ENCODE data around the gene UBE2D1. TPM values are rescaled to one million over a fixed set of nuclear protein-coding genes. Genes with fewer than 3 reads are reported as not detected.

The UBE2D1 gene
- total and polyA plus RNA-seq, 2 donors (not counting 1 experiment from before 2014, with no cell fraction given) = 12.1 to 21.4 TPM

DNA sequence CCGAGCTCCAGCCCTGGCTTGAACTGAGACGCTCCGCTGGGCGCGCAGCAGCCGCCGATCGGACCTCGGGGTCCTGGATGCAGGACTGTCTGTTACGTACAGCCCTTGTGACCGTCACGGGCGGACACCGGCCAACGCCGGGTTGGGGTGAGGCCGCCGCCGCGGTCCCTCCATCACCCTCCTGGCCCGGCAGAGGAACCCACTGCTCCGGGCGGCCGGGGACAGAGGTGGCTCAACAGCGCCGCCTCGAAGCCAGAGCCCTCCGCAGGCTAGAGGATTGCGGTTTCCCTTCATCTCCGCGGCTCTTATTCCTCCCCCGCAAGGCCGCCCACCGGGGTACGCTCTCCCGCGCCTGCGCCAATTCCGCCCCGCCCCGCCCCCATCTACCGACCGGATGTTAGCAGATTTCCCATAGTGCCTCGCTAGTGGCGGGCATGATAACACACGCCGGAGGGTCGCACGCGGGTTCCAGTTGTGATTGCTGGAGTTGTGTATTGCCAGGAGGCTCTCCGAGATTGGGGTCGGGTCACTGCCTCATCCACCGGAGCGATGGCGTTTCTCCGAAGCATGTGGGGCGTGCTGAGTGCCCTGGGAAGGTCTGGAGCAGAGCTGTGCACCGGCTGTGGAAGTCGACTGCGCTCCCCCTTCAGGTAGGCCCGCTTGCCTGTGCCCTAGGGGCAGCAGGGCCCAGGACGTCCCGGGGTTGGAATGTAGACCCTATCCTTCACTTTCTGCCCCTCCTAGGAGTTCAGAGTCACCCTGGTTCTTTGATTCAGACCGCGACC, 50.4 kb downstream of the UBE2D1 start, which contains the start of gene TFAM:
Gene TFAM, plus strand, starts transcription at position 412 of the 785 bp plus-strand sequence. Its CDS starts 138 bp downstream, at position 550.
- H3K9me3 ChIP-seq (ENCODE audit: control insufficient read depth, insufficient read depth, low read depth, low read length) = no peaks in the 10 kb centered on the region
- peaks cover 26% of the 10 kb centered on the region for H3K79me2 ChIP-seq (ENCODE audit: control insufficient read depth, insufficient read depth, low read length)
- H3K4me1 ChIP-seq (ENCODE audit: control insufficient read depth, extremely low read depth, insufficient read depth, low read length) = peaks cover 3% of the 10 kb centered on the region
- H4K20me1 ChIP-seq (ENCODE audit: control insufficient read depth, extremely low read depth, insufficient read depth, low read length) = no peaks in the 10 kb centered on the region
- no peaks in the 10 kb centered on the region for H3K27me3 ChIP-seq (ENCODE audit: control insufficient read depth, insufficient read depth, low read length)
- H3K4me3 ChIP-seq (replicated peaks in 1 of 4; ENCODE audit: control extremely low read depth in 1 of 4, insufficient read depth in 1 of 4, low read depth in 3 of 4, low read length in 4 of 4) = peak within 1 kb of the TSS; percentile 86 to 100 (median 95)
- H2AFZ ChIP-seq (ENCODE audit: low read length) = peak within 1 kb of the TSS; percentile 99
- H3K4me2 ChIP-seq (ENCODE audit: extremely low read depth, insufficient read depth, low read length) = peak within 1 kb of the TSS; percentile 96
- H3K36me3 ChIP-seq (ENCODE audit: control insufficient read depth, insufficient read depth, low read length) = peaks cover 3% of the 10 kb centered on the region
- H3K9ac ChIP-seq (ENCODE audit: insufficient read depth, low read length) = peak within 1 kb of the TSS; percentile 92
- peak; percentile 89 to 94 for DNase-seq (ENCODE audit: low read depth in 2 of 2)
- TF ChIP-seq CTCF (conservative IDR thresholded peaks at IDR 0.05 in 1 of 2, IDR thresholded peaks at IDR 0.05 in 1 of 2; ENCODE audit: low read depth in 1 of 2, low read length in 2 of 2) = peak; percentile 24 to 37
- TF ChIP-seq EZH2 (IDR thresholded peaks at IDR 0.05; ENCODE audit: low read length, missing control alignments) = no peak
- H3K27ac ChIP-seq (ENCODE audit: insufficient read depth, low read length) = peak within 1 kb of the TSS; percentile 92

- no peak for TF ChIP-seq EZH2 (IDR thresholded peaks at IDR 0.05; ENCODE audit: low read length, missing control alignments)
- TF ChIP-seq CTCF (conservative IDR thresholded peaks at IDR 0.05 in 1 of 2, IDR thresholded peaks at IDR 0.05 in 1 of 2; ENCODE audit: low read depth in 1 of 2, low read length in 2 of 2) = no peak
Measured at GRCh38 chr10:58385784-58386112, 50.9 kb downstream of the UBE2D1 start.

DNA sequence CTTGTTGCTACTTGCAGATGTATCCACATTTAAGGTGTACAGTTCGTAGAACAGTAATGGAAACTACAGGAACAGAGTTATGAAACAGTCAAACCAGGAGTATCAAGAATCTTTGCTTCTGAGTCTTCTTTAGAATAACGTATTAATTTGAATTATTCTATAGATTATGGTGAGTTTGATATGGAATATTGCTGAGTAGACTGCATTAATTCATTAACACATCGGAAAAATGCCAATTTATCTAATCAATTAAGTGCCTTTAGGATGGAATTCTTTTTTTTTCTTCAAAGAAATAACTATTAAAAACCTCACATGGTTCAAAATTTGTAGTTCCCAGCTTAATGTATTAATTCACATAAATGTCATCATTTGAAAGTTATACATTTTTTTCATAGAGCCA, 54.2 kb downstream of the UBE2D1 start:
- Histone ChIP-seq H3K9me3 (ENCODE audit: control insufficient read depth, insufficient read depth, low read depth, low read length) (no peaks in the 10 kb centered on the region), H3K4me2 (ENCODE audit: extremely low read depth, insufficient read depth, low read length) (no peak overlapping the region), H3K79me2 (ENCODE audit: control insufficient read depth, insufficient read depth, low read length) (peaks cover 26% of the 10 kb centered on the region)

More at GRCh38 chr10:58385784-58386112, 50.9 kb downstream of the UBE2D1 start:
- Histone ChIP-seq H3K27me3 (ENCODE audit: control insufficient read depth, insufficient read depth, low read length) (no peaks in the 10 kb centered on the region), H4K20me1 (ENCODE audit: control insufficient read depth, extremely low read depth, insufficient read depth, low read length) (no peaks in the 10 kb centered on the region), H3K27ac (ENCODE audit: insufficient read depth, low read length) (peak overlapping the region; percentile 92), H2AFZ (ENCODE audit: low read length) (peak overlapping the region; percentile 99), H3K9me3 (ENCODE audit: control insufficient read depth, insufficient read depth, low read depth, low read length) (no peaks in the 10 kb centered on the region), H3K4me2 (ENCODE audit: extremely low read depth, insufficient read depth, low read length) (peak overlapping the region; percentile 74), H3K79me2 (ENCODE audit: control insufficient read depth, insufficient read depth, low read length) (peaks cover 26% of the 10 kb centered on the region), H3K4me1 (ENCODE audit: control insufficient read depth, extremely low read depth, insufficient read depth, low read length) (peaks cover 3% of the 10 kb centered on the region), H3K4me3 (replicated peaks in 1 of 4; ENCODE audit: control extremely low read depth in 1 of 4, insufficient read depth in 1 of 4, low read depth in 3 of 4, low read length in 4 of 4) (peak overlapping the region; percentile 86 to 100 (median 95)), H3K9ac (ENCODE audit: insufficient read depth, low read length) (peak overlapping the region; percentile 92), H3K36me3 (ENCODE audit: control insufficient read depth, insufficient read depth, low read length) (peaks cover 3% of the 10 kb centered on the region)
- DNase-seq (ENCODE audit: low read depth in 2 of 2) = peak; percentile 9 to 29

More for the DNA sequence above, 54.2 kb downstream of the UBE2D1 start:
- Histone ChIP-seq H4K20me1 (ENCODE audit: control insufficient read depth, extremely low read depth, insufficient read depth, low read length) (no peaks in the 10 kb centered on the region), H3K36me3 (ENCODE audit: control insufficient read depth, insufficient read depth, low read length) (peaks cover 3% of the 10 kb centered on the region), H3K27me3 (ENCODE audit: control insufficient read depth, insufficient read depth, low read length) (no peaks in the 10 kb centered on the region), H3K4me1 (ENCODE audit: control insufficient read depth, extremely low read depth, insufficient read depth, low read length) (peaks cover 3% of the 10 kb centered on the region), H3K4me3 (replicated peaks in 1 of 4; ENCODE audit: control extremely low read depth in 1 of 4, insufficient read depth in 1 of 4, low read depth in 3 of 4, low read length in 4 of 4) (no peak overlapping the region), H3K27ac (ENCODE audit: insufficient read depth, low read length) (no peak overlapping the region), H2AFZ (ENCODE audit: low read length) (no peak overlapping the region), H3K9ac (ENCODE audit: insufficient read depth, low read length) (no peak overlapping the region)
- TF ChIP-seq EZH2 (IDR thresholded peaks at IDR 0.05; ENCODE audit: low read length, missing control alignments) (no peak), CTCF (conservative IDR thresholded peaks at IDR 0.05 in 1 of 2, IDR thresholded peaks at IDR 0.05 in 1 of 2; ENCODE audit: low read depth in 1 of 2, low read length in 2 of 2) (no peak)
- DNase-seq (ENCODE audit: low read depth in 2 of 2) = no peak

All from fibroblast of lung (primary cell).